HG02759 (cell line): ENCODE measurements around the gene OPN3.
"Not testable (repeated sequence)": the region's sequence is repeated elsewhere in the genome, so short reads cannot be mapped to it uniquely, and the experiment has no call there.

ENCODE experiments used
- ATAC-seq: cut with Tn5 transposase; IDR thresholded peaks from one replicate; pipeline ENCODE4 v1.9.1; 2021; ENCODE audit warnings: mild to moderate bottlenecking, moderate library complexity; ENCODE audit not compliant: unreplicated experiment

Gene OPN3

GRCh38 chr1:241640149-241640866 is at the start of gene OPN3, which contains the start of gene CHML:
Gene OPN3, minus strand, starts transcription at chr1:241640369. Its CDS starts 115 bp downstream, at chr1:241640254.
Gene CHML, minus strand, starts transcription at chr1:241640369. Its CDS starts 4,603 bp downstream, at chr1:241635766.
- peak; percentile 93 for ATAC-seq

GRCh38 chr1:241688940-241689368 is 48.8 kb upstream of the OPN3 start:
- no peak for ATAC-seq

- ATAC-seq = no peak
Observed at GRCh38 chr1:241684108-241684507, 43.9 kb upstream of the OPN3 start.

GRCh38 chr1:241682921-241683320 is 42.8 kb upstream of the OPN3 start:
- no peak for ATAC-seq

- not testable (repeated sequence) for ATAC-seq
Observed at GRCh38 chr1:241681861-241682448, 41.8 kb upstream of the OPN3 start.

- no peak for ATAC-seq
Observed at GRCh38 chr1:241679961-241680360, 39.8 kb upstream of the OPN3 start.

GRCh38 chr1:241679404-241679803 is 39.2 kb upstream of the OPN3 start:
- no peak for ATAC-seq

- ATAC-seq = no peak
Observed at GRCh38 chr1:241678536-241678935, 38.4 kb upstream of the OPN3 start.

- ATAC-seq = peak; percentile 86
Observed at GRCh38 chr1:241677201-241677600, 37.0 kb upstream of the OPN3 start.

- ATAC-seq = no peak
Observed at GRCh38 chr1:241675983-241676382, 35.8 kb upstream of the OPN3 start.

- ATAC-seq = no peak
Observed at GRCh38 chr1:241674805-241675384, 34.7 kb upstream of the OPN3 start.

- ATAC-seq = no peak
Observed at GRCh38 chr1:241672301-241672700, 32.1 kb upstream of the OPN3 start.

- ATAC-seq = no peak
Observed at GRCh38 chr1:241666419-241666818, 26.2 kb upstream of the OPN3 start.

GRCh38 chr1:241660424-241660972 is 20.3 kb upstream of the OPN3 start:
- ATAC-seq = no peak

GRCh38 chr1:241659016-241659415 is 18.8 kb upstream of the OPN3 start:
- ATAC-seq = not testable (repeated sequence)

GRCh38 chr1:241658081-241658793 is 18.1 kb upstream of the OPN3 start:
- ATAC-seq = no peak

GRCh38 chr1:241654641-241655040 is 14.5 kb upstream of the OPN3 start:
- no peak for ATAC-seq

- ATAC-seq = no peak
Observed at GRCh38 chr1:241654019-241654418, 13.8 kb upstream of the OPN3 start.

GRCh38 chr1:241652012-241652411 is 11.8 kb upstream of the OPN3 start, which contains the start of gene WDR64:
Gene WDR64, plus strand, starts transcription at chr1:241652281. Its CDS starts 204 bp downstream, at chr1:241652485.
- no peak for ATAC-seq

- ATAC-seq = no peak
Observed at GRCh38 chr1:241648159-241648558, 8.0 kb upstream of the OPN3 start.

GRCh38 chr1:241647658-241648057 is 7.5 kb upstream of the OPN3 start:
- ATAC-seq = no peak
